Esophagus (tissue), 2 donors: ENCODE data around the gene CCT6A. TPM values are rescaled to one million over a fixed set of nuclear protein-coding genes. Genes with fewer than 3 reads are reported as not detected.
"Not testable (repeated sequence)": the region's sequence is repeated elsewhere in the genome, so short reads cannot be mapped to it uniquely, and the experiment has no call there.

Source experiments
- H3K27ac ChIP-seq, 2 donors: one replicate each; pipeline ENCODE4 v1.5.1; 2013; ENCODE audit warnings: low read depth in 2 of 2, mild to moderate bottlenecking in 2 of 2, inconsistent platforms in 1 of 2, low read length in 1 of 2, moderate library complexity in 1 of 2
- H3K27me3 ChIP-seq, 2 donors: one replicate each; pipeline ENCODE4 v1.6.1; 2013; ENCODE audit warnings: low read length in 2 of 2, control low read depth in 1 of 2, mild to moderate bottlenecking in 1 of 2; ENCODE audit not compliant: insufficient read depth in 2 of 2, control insufficient read depth in 1 of 2
- H3K36me3 ChIP-seq, 2 donors: one replicate each; pipeline ENCODE4 v1.6.1; 2013; ENCODE audit warnings: low read length in 1 of 2; ENCODE audit not compliant: control insufficient read depth in 2 of 2, insufficient read depth in 2 of 2
- H3K4me1 ChIP-seq, 2 donors: one replicate each; pipeline ENCODE4 v1.6.1; 2013; ENCODE audit warnings: low read length in 1 of 2; ENCODE audit not compliant: control insufficient read depth in 2 of 2, insufficient read depth in 2 of 2
- H3K4me3 ChIP-seq, 2 donors: one replicate each; pipeline ENCODE4 v1.5.1; 2013; ENCODE audit warnings: low read length in 2 of 2, mild to moderate bottlenecking in 2 of 2, low read depth in 1 of 2, moderate library complexity in 1 of 2
- H3K9me3 ChIP-seq, 2 donors: one replicate each; pipeline ENCODE4 v1.6.1; 2013; ENCODE audit warnings: mild to moderate bottlenecking in 2 of 2, low read depth in 1 of 2, low read length in 1 of 2, moderate library complexity in 1 of 2; ENCODE audit not compliant: control insufficient read depth in 2 of 2, insufficient read depth in 1 of 2
- WGBS, 2 donors: extraction: QIAGEN DNeasy Blood & Tissue Kit; methylation state at CpG; one replicate each; pipeline ENCODE4 v1.1.7; 2013; 5-methylcytosine and 5-hydroxymethylcytosine counted together
- polyA plus RNA-seq, 2 donors: library from polyadenylated mRNA; stranded (reverse); fragments of 200-250 nt; gene quantifications; one replicate each; pipeline ENCODE4 v1.2.3, GENCODE V29; 2013
- donor health status: healthy with polysubstance abuse.
- donor health status: Bipolar disorder and iron deficiency.

Gene CCT6A
- polyA plus RNA-seq, 2 donors, result 133 to 157 TPM

- H3K27ac ChIP-seq, result no peak overlapping the region
- H3K27me3 ChIP-seq, result no peaks in the 10 kb centered on the region
- H3K4me3 ChIP-seq, result no peak overlapping the region
- no peaks in the 10 kb centered on the region for H3K4me1 ChIP-seq
- H3K9me3 ChIP-seq, result no peaks in the 10 kb centered on the region
- H3K36me3 ChIP-seq, result no peaks in the 10 kb centered on the region
- WGBS, 2 donors, result 73 to 81% methylated on average over 9 of the region's 9 CpGs
Observed at GRCh38 chr7:56028942-56029630, 22.5 kb upstream of the CCT6A start.

- Histone ChIP-seq H3K9me3 (no peaks in the 10 kb centered on the region), H3K36me3 (no peaks in the 10 kb centered on the region), H3K4me1 (no peaks in the 10 kb centered on the region), H3K27me3 (no peaks in the 10 kb centered on the region), H3K27ac (no peak overlapping the region), H3K4me3 (no peak overlapping the region)
- WGBS, 2 donors, result 95 to 98% methylated on average over 8 of the region's 8 CpGs
Observed at GRCh38 chr7:56030340-56030739, 21.2 kb upstream of the CCT6A start.

- 85 to 88% methylated on average over 8 of the region's 8 CpGs for WGBS, 2 donors
- H3K36me3 ChIP-seq, H3K27ac ChIP-seq, H3K9me3 ChIP-seq, H3K4me1 ChIP-seq, H3K27me3 ChIP-seq, H3K4me3 ChIP-seq: not testable (repeated sequence)
Observed at GRCh38 chr7:56031556-56031955, 20.0 kb upstream of the CCT6A start.

- not testable (repeated sequence) for H3K4me3 ChIP-seq, H3K9me3 ChIP-seq, H3K36me3 ChIP-seq, H3K27me3 ChIP-seq, H3K27ac ChIP-seq, H3K4me1 ChIP-seq
- WGBS, 2 donors, result 97% methylated on average over 7 of the region's 7 CpGs
Observed at GRCh38 chr7:56032578-56032977, 19.0 kb upstream of the CCT6A start.

- no peaks in the 10 kb centered on the region for H3K27me3 ChIP-seq
- peak overlapping the region; percentile 63 to 83 for H3K4me3 ChIP-seq
- WGBS, 2 donors, result 0 to 1% methylated on average over 27 of the region's 27 CpGs
- peak overlapping the region; percentile 28 to 55 for H3K27ac ChIP-seq
- no peaks in the 10 kb centered on the region for H3K4me1 ChIP-seq
- no peaks in the 10 kb centered on the region for H3K9me3 ChIP-seq
- H3K36me3 ChIP-seq, result no peaks in the 10 kb centered on the region
Observed at GRCh38 chr7:56033671-56034432, 17.7 kb upstream of the CCT6A start.

- 57 to 75% methylated on average over 3 of the region's 3 CpGs for WGBS, 2 donors
- H3K27ac ChIP-seq, result peak overlapping the region in 1 of 2 donors; percentile 15
- H3K4me1 ChIP-seq, result no peaks in the 10 kb centered on the region
Observed at GRCh38 chr7:56040730-56041129, 10.8 kb upstream of the CCT6A start.

GRCh38 chr7:56045758-56046157 lies 5.8 kb upstream of the CCT6A start:
- H3K9me3 ChIP-seq, H3K27me3 ChIP-seq, H3K4me1 ChIP-seq, H3K36me3 ChIP-seq, H3K4me3 ChIP-seq, H3K27ac ChIP-seq: not testable (repeated sequence)
- 98 to 100% methylated on average over 2 of the region's 2 CpGs for WGBS, 2 donors

More at GRCh38 chr7:56040730-56041129, 10.8 kb upstream of the CCT6A start:
- no peaks in the 10 kb centered on the region for H3K9me3 ChIP-seq
- peaks cover 0 to 3% of the 10 kb centered on the region in 2 donors for H3K36me3 ChIP-seq
- no peak overlapping the region for H3K4me3 ChIP-seq
- H3K27me3 ChIP-seq, result no peaks in the 10 kb centered on the region

GRCh38 chr7:56046721-56047445 lies 4.7 kb upstream of the CCT6A start:
- H3K36me3 ChIP-seq, result peaks cover 0 to 3% of the 10 kb centered on the region in 2 donors
- peak overlapping the region; percentile 41 to 74 for H3K27ac ChIP-seq
- H3K9me3 ChIP-seq, result no peaks in the 10 kb centered on the region
- no peak overlapping the region for H3K4me3 ChIP-seq
- peaks cover 0 to 4% of the 10 kb centered on the region in 2 donors for H3K4me1 ChIP-seq
- no peaks in the 10 kb centered on the region for H3K27me3 ChIP-seq
- 30 to 33% methylated on average over 5 of the region's 5 CpGs for WGBS, 2 donors

- H3K4me1 ChIP-seq, H3K9me3 ChIP-seq, H3K36me3 ChIP-seq, H3K27ac ChIP-seq, H3K4me3 ChIP-seq, H3K27me3 ChIP-seq: not testable (repeated sequence)
- WGBS, 2 donors, result 65 to 69% methylated on average over 11 of the region's 11 CpGs
Observed at GRCh38 chr7:56047446-56048116, 4.0 kb upstream of the CCT6A start.
